NCI-H510A treated with DMSO at 0.1 percent for 48 hours (cell line): ENCODE measurements around the gene RAB3GAP2.
"Not testable (repeated sequence)": the region's sequence is repeated elsewhere in the genome, so short reads cannot be mapped to it uniquely, and the experiment has no call there.

Source experiments
- DNase-seq: peaks from one replicate; lab custom pipeline; 2025; lab: John Stamatoyannopoulos, UW

The RAB3GAP2 gene

DNA sequence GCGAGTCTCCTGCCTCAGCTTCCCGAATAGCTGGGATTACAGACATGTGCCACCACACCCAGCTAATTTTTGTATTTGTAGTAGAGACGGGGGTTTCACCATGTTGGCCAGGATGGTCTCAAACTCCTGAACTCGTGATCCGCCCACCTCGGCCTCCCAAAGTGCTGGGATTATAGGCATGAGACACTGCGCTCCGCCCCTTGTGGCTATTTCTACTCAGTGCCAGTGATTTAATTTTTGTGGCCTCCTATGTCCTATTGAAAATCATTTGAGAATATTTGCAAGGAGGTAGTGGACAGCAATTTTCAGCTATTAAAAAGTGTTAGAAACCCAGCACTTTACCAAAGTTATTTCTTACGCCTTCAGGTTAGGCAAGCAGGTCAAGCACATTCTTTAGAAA, 36.0 kb downstream of the RAB3GAP2 start:
- not testable (repeated sequence) for DNase-seq

DNA sequence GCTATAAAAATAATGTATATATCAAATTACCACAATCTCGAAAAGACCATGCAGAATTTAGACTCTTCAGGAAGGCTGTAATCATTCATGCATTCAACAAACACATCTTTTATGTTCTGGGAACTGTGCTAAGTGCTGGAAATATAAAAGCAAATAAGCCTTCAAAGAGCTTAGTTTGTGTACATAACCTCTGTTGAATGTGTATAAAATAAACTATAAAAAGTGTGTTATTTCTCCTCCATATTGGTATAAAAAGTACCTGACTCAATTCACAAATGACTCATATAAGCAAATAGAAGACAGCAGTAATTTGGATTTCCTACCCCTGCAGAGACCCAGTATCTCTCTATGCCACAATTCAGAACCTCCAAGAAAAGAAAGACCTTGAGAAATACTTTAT, 36.8 kb downstream of the RAB3GAP2 start:
- DNase-seq: peak; percentile 45

DNA sequence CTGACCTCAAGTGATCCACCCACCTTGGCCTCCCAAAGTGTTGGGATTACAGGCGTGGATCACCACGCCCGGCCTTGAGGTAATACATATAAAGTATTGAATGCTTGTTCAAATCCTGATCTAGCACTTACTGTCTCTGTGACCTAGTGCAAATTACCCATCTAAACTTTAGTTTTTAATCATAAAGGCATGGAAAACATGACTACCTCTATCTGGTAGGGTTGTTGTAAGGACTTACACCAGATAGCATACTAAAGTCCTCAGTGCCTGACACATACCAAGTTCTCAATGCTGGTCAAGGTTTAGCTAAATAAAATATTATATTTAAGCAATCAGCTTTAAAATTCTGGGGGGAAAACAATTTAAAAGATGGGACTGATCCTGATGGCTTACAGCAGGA, 38.3 kb downstream of the RAB3GAP2 start:
- DNase-seq: no peak

DNA sequence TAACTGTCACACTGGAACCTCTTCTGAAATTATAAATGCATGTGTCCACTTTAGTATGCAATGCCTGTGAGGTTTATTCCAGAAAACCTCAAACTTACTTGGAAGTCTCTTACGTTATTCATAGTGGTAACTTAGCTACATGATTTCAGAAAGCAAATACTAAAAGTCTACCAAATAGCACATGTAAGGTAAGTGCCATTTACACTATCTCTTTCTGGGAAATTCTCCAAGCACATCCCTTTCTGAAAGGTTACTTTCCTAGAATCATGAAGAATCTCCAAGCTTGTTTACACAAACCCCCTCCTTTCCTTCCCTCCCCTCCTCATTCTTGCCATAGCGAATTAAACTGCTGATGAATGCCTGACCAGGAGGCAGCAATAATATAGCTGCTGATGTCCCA, 42.5 kb downstream of the RAB3GAP2 start:
- DNase-seq: no peak

DNA sequence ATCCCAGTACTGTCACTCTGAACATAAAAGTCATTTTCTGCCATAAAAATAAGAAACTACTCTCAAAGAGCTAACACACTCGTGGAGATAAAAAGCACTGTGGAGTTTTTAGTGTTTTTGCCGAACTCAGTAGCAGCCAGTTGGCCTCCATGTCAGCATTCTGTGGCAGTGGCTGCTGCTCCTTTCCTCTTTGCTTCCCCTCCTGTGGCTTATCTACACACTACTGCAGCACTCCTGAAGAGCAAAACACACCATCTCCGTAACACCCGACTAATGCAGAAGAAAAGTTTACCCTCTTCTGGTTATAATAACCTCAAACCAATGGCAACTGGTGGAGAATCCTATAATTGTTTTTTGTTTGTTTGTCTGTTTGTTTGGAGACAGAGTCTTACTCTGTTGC, 44.9 kb downstream of the RAB3GAP2 start:
- DNase-seq: peak; percentile 38

DNA sequence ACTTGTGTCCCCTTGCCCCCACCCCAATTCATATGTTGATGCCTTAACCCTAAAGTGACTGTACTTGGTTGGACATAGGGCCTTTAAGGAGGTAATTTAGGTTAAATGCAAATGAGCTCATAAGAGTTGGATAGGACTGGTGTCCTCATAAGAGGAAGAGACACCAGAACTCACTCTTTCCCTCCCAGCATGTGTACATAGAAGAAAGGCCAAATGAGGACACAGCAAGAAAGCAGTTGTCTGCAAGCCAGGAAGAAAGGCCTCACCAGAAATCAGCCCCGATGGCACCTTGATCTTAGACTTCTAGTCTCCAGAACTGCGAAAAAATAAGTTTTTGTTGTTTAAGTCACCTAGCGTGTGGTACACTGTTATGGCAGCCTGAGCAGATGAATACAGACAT, 45.5 kb downstream of the RAB3GAP2 start:
- no peak for DNase-seq

DNA sequence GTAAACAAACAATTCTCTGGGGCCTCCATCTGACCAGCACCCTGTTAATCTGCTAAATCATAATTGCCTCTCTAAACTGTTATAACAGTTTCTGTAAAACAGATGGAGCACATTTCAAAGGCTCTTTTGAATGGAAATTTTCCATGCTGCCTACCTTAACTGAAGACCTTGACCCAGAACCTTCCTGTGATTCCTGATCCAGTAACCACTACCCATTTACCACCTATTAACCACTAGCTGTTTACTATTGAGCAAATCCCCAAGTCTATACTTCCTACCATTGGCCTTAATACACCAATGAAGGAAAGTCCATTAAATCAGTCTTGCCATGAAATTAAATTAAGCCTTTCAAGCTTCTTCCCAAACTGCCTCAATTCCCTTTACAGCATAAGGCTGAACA, 46.3 kb downstream of the RAB3GAP2 start:
- no peak for DNase-seq

DNA sequence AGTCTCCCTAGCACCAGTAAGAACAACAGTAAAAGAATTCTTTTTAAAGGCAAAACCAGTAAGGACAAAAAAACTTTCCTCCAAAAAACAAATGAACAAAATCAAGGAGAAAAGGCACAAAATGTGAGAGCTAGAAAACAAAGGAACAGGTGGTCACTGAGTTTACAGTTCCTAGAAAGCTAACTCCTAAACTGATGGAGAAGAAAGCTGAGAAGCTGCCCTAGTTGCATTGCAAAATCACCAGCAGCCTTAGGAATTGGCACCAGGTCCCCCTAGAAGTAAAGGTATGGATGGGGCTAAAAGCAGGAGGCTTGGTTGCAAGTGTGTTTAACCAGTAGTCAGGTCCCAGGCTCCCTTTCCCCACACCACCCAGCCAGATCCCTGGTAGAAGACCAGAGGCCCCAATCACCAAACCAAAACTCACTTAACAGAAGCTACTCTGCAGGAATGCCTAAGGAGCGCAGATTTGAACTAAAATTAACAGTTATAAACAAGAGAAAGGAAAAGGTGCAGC, 47.6 kb downstream of the RAB3GAP2 start:
- no peak for DNase-seq

DNA sequence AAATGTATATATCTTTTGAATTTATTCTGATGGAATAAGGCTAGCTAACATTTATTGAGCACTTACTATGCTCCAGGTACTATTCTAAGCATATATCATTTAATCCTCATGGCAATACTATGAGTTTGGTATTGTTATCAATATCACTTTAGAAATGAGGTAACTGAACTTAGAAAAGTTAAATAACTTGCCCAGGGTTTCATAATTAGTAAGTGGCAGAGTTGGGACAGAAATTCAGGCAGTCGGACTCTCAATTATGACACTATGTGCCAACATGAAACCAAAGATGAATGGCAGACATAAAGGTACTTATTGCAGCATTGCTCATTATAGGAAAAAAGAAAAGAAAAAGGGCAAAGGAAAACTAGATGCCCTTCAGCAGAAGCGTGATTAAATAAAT, 48.2 kb downstream of the RAB3GAP2 start:
- no peak for DNase-seq

DNA sequence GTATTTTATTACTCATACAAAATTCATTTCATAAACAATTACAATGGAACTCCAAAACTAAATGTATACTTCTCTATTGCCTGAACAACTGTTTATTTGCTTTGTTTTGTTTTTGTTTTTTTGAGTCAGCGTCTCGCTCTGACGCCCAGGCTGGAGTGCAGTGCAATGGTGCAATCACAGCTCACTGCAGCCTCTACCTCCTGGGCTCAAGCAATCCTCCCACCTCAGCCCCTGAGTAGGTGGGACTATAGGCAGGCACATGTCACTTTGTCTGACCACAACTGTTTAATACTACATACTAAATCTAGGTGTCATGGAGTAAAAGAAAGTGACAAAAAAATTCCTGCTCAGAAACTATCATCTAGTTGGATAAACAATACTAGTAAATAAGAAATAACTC, 49.3 kb downstream of the RAB3GAP2 start:
- no peak for DNase-seq

DNA sequence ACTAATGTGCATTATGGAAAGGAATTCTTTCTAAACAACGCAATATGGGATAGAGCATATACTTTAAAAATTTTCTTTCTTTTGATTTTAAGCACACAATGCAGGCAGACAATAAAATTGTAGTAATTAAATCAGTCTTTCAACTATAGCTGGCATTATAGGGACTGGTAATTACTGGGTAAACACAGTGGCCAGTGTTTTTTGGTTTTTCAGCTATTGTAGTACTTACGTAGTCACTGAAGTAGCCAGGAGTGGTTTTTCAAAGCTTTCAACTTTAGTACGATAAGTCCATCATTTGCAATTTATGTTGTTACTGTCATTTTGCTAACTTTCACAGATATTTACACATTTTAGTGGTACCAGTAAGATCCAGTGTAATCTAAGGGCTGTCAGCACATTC, 50.6 kb downstream of the RAB3GAP2 start:
- DNase-seq: no peak

DNA sequence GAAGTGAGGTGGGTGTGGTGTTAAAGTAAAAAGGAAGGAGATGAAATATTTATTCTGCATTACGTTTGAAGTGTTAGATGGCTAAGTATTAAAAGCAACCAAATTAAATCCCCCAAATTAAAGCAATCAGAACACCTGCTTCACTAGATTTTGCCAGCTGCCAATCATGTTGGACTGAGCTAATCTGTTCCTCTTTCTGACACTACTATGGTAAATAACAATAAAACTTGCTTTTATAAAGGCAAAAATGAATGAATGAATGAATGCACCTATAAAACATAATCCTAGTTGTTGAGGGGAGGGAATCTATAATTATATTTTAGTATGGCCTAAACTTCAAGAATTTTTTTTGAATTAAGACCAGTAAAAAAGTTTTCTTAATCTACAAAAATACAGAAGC, 51.0 kb downstream of the RAB3GAP2 start:
- DNase-seq: no peak

DNA sequence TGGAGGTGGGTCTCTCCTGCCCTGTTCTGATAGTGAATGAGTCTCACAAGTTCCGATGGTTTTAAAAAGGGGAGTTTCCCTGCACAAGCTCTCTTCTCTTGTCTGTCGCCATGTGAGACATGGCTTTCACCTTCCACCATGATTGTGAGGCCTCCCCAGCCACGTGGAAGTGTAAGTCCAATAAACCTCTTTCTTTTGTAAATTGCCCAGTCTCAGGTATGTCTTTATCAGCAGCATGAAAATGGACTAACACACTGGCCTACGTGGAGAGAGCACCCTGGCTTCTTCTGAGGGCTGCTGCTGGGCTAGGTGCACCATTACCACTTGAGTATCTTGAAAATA, 51.6 kb downstream of the RAB3GAP2 start:
- DNase-seq: not testable (repeated sequence)

DNA sequence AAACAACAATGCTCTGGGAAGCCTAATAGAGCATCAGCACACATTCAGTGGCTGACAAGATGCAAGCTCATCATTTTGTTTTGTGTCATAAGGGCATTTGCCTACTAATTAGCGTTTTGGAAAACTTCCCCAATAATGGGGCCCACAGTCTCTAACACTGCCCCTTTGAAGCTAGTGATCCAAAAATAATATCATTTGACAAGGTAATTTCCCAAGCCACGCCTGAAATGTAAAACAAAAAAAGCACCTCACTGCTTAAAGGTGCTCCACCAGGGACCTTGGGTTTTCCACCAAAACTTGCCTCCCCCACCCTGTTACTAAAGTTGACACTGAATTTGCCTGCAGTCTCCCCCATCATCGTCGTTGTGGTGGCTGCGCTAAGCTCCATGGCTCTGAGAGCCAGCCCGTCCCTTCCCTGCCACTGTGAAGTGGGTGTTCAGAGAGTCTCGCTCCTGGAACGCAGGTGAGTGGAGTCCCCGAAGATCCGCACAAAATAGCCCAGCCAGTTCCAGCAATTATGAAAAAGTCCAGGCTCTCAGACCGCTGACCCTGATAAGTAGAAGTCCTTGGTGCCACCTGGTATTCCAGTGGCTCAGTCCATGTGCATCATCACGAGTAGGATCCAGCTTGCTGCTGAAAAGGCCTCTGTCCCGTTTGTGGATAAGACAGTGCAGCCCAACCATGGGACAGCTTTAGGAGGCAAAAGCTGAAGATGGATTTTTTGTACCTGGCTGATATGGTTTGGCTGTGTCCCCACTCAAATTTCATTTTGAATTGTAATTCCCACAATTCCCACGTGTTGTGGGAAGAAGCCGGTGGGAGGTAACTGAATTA, 52.2 kb downstream of the RAB3GAP2 start:
- DNase-seq: no peak

DNA sequence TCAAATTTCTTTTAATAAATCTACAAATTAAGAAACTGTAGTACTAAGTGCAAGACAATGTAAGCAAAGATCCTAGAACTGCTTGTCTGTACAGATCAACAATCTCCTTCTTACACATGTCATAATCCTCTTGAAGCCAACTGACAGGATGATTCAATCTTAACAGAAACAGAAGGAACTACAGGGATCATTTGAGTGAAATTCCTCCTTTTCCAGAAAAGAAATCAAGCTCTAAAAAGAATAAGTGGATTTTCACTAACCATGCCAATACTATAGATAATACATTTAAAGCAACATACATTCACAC, 53.2 kb downstream of the RAB3GAP2 start:
- DNase-seq: no peak

DNA sequence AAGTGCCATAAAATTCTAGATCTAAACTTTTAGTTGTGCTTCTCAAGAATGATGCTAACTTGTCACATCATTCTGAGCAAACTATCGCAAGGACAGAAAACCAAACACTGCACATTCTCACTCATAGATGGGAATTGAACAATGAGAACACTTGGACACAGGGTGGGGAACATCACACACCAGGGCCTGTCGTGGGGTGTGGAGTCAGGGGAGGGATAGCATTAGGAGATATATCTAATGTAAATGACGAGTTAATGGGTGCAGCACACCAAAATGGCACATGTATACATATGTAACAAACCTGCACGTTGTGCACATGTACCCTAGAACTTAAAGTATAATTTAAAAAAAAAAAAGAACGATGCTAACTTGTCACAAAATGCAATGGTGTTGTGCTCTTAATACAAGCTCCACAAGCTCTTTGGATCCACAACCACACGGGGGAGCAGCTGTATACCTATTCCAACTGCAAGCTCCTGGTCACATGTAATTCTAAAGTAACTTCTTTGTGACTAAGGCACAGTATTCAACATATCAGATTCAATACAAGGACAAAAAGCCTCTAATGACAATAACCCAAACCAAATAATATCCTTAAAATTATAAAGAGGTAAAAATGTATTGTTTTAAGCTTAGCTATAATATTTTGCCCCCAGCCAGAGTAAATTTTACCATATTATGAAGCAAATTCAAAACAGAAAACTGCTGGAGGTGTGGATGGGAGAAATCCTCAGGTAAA, 53.7 kb downstream of the RAB3GAP2 start:
- DNase-seq: peak; percentile 65

DNA sequence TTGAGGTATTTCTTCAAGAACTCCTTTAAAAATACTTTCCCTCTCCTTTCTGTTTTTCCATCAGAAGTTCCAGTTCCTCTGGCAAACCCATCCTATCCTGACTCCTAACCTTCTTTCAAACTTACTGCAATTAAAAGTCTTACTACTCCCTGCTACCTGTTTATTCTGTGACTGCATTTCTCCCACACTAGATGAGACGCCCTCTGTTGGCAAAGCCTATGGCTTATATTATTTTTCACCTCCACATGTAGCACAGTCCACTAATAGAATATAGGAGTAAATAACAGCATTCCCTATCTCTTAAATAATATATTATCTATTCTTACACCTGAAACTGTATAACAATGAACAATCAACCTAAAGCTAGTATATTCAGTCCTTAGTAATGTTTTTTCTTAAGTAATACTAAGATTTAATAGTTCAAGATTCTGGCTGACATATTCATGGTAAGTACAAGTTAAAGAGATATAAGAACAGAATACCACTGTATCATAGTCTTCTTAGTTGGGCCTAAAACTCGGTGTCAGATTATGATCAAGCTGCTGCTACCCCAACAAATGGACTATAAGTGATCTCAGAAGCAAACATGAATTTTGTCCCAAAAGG, 54.8 kb downstream of the RAB3GAP2 start:
- peak; percentile 27 for DNase-seq

DNA sequence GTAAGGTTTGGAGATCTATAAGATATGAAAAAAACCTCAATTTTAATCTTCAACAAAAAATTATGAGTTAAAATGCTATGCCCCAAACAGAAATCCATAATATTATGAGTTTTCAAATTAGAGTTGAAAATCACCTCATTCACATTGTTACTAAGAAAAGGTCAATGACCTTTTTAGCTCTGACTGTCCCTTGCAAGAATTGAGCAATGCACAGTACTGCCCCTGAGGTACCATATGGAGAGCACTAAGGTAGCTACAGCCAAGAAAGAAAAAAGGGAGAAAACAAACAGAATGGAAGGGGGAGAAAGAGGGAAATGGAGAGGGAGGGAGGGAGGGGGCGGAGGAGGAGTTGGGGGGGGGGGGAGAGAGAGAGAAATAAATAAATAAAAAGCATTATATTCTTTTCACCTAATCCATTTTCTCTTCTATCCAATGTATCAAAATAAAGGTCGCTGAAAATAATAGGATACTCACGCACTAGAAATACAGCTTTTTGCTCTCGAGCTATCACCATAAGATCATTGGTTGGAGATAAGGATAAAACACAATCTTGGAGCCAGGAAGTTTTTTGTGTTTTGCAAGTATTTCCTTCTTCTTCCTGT, 58.8 kb downstream of the RAB3GAP2 start:
- DNase-seq: no peak

DNA sequence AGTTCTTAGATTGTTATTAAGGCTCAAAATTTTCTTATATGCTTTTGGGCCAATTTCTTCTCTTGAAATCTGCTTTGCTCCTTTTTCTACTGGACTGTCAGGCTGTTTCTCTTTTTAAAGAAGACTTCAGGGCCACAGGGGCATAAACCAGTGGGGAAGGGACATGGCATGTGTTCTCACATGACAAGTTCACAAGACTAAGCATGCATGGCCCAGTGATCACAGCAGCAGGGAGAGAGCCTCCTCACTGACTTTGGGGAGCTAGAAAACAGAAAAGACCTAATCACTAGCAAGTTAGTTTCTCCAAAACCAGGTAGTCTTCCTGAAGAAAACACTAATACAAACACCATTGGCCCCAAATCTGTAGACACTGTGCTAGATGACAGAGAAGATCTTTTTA, 64.8 kb downstream of the RAB3GAP2 start:
- DNase-seq: no peak

DNA sequence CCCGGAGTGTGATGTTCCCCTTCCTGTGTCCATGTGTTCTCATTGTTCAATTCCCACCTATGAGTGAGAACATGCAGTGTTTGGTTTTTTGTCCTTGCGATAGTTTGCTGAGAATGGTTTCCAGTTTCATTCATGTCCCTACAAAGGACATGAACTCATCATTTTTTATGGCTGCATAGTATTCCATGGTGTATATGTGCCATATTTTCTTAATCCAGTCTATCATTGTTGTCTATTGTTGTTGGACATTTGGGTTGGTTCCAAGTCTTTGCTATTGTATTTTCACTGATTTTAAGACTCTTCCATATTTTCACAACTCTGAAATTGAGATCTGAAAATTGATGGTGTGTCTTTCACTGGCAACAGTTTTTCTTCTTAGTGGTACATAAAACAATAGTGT, 67.5 kb downstream of the RAB3GAP2 start:
- not testable (repeated sequence) for DNase-seq

DNA sequence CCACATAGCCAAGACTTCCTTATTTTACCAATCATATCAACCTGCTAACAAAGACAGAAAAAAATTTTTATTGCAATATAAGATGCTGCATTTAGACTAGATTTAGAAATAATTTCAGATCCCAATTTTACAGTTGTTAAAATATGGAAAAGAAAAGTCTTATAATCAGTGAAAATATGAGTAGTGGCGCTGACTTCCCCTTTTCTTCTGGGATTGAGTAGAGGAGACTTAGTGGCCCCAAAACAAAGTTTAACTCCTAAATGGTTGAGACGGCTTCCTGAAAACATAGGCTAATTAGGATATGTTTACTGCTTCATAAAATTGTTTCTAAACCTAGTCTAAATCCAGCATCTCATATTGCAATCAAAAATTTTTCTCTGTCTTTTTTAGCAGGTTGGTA, 68.4 kb downstream of the RAB3GAP2 start:
- no peak for DNase-seq

DNA sequence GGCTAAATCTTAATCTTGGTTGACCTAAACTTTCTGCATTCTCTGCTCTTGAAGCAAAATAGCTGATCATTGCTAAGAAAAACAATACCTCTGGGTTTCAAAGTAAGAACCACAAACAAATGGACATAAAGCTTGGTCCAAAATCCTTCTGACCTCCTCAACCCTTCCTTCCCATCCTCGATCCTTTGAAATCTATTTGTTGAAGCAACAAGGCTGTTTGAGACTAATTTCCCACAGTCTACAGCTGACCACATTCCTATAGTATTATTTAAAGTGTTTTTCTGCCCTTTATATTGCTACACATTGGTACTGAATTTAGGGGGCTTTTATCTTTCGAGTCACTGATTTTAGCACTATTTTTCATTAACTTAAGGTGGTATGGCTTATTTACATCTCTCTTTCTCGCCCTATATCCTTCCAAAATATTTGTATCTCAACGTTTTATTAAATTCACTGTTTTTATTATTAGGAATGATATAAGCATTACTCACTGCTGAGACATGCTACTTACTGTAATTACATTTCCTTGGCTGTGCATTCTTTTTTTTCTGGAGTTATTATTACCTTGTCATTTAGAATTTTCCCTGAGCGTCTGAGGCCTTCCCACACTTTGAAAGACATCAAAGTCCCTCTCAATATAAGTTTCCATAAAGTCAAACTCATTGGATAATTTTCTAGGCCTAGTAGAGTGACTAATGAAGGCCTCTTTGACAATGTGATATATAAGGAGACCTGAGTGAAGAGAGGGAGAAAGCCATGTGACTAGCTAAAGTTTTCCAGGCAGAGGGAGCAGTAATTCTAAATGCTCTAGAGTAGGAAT, 73.9 kb downstream of the RAB3GAP2 start:
- no peak for DNase-seq
